Measurements from ENCODE around the gene PPP4R4.

GRCh38 chr14:94126800-94127199, 47.3 kb upstream of the PPP4R4 start:
- TF ChIP-seq CTCF (IDR thresholded peaks at IDR 0.05; ENCODE audit: insufficient read depth, low read length, poor library complexity, severe bottlenecking) (no peak), EZH2phosphoT487 (conservative IDR thresholded peaks at IDR 0.05; ENCODE audit: low read length) (no peak)
